HG03045 (cell line): Measurements from ENCODE around the gene ADM2.
"Not testable (repeated sequence)": the region's sequence is repeated elsewhere in the genome, so short reads cannot be mapped to it uniquely, and the experiment has no call there.

Source experiments
- ATAC-seq: cut with Tn5 transposase; IDR thresholded peaks from one replicate; pipeline ENCODE4 v1.9.1; 2021; ENCODE audit warnings: mild to moderate bottlenecking, moderate library complexity; ENCODE audit not compliant: unreplicated experiment

The ADM2 gene

DNA sequence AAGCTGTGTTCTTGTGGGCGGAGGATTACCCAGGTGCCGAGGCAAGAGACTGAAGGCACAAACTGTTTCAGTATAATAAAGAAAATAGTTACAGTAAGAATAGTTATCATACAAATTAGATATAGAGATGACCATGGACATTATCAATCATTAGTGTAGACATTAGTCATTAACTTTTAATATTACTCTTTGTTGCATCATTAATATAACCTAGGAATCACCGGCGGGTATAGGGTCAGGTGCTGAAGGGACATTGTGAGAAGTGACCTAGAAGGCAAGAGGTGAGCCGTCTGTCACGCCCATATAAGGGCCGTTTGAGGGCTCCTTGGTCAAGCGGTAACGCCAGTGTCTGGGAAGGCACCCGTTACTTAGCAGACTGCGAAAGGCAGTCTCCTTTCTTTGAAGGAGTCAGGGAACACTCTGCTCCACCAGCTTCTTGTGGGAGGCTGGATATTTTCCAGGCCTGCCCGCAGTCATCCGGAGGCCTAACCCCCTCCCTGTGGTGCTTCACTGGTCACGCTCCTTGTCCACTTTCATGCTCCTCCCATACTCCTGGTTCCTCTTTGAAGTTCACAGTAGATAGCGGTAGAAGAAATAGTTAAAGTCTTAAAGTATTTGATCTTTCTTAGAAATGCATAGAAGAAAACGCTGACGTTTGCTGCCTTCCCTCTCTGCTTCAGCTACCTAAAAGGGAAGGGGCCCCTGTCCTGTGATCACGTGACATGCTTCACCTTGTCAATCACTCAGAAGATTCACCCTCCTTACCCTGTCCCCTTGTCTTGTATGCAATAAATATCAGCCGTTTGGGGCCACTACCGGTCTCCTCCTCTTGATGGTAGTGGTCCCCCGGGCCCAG lies 52.7 kb downstream of the ADM2 start:
- not testable (repeated sequence) for ATAC-seq

DNA sequence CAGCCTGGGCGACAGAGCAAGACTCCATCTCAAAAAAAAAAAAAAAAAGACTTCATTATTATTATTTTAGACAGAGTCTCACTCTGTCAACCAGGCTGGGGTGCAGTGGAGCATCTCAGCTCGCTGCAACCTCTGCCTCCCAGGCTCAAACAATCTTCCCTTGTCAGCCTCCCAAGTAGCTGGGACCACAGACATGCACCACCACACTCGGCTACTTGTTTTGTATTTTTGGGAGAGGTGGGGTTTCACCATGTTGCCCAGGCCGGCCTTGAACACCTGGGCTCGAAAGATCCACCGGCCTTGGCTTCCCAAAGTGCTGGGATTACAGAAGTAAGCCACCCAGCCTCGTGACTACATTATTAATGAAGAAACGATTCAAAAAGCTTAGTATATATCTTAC lies 53.8 kb downstream of the ADM2 start:
- ATAC-seq, result no peak
